ENCODE results near the gene FGF14. TPM values are rescaled to one million over a fixed set of nuclear protein-coding genes. Genes with fewer than 3 reads are reported as not detected.
A peak's percentile ranks its signal among the peaks of the same experiment; 100 is the strongest.

FGF14 gene
- total and polyA plus RNA-seq, 2 of the 4 experiments (the other 2 are of a cell fraction), result under 0.01 TPM; not detected in 1

- DNase-seq (peak; percentile 8), ATAC-seq (ENCODE audit: low read depth) (peak; percentile 51; the same call in 1 of the 2 replicates)
- Histone ChIP-seq H3K56ac (ENCODE audit: extremely low read depth, insufficient read depth, low read length) (no peak overlapping the region), H4K5ac (ENCODE audit: low read depth, low read length) (no peak overlapping the region), H2AK5ac (ENCODE audit: low read depth, low read length) (no peak overlapping the region), H2AFZ (replicated peaks; ENCODE audit: low read length, poor library complexity) (no peak overlapping the region), H3K18ac (ENCODE audit: low read depth, low read length) (no peak overlapping the region), H3K36me3 (ENCODE audit: control insufficient read depth, insufficient read depth, low read length) (no peaks in the 10 kb centered on the region), H4K91ac (ENCODE audit: insufficient read depth, low read depth, low read length) (no peak overlapping the region), H3K9me1 (ENCODE audit: insufficient read depth, low read length) (no peaks in the 10 kb centered on the region), H4K20me1 (ENCODE audit: insufficient read depth, low read length) (no peaks in the 10 kb centered on the region), H3K9me3 (ENCODE audit: control insufficient read depth, insufficient read depth, low read length) (no peaks in the 10 kb centered on the region), H3K4ac (ENCODE audit: low read depth, low read length) (no peak overlapping the region), H2BK15ac (ENCODE audit: low read depth, low read length) (no peak overlapping the region), H3K23ac (ENCODE audit: low read depth, low read length) (no peak overlapping the region), H2BK120ac (ENCODE audit: low read depth, low read length) (no peak overlapping the region), H3K9ac (ENCODE audit: low read depth, low read length) (no peak overlapping the region), H3K4me2 (ENCODE audit: low read depth, low read length) (no peak overlapping the region), H3K27me3 (ENCODE audit: control insufficient read depth, insufficient read depth, low read length) (no peaks in the 10 kb centered on the region), H2BK5ac (ENCODE audit: low read depth, low read length, poor library complexity, severe bottlenecking) (no peak overlapping the region), H3K79me1 (ENCODE audit: low read depth in 1 of 2, low read length in 2 of 2) (no peaks in the 10 kb centered on the region), H4K8ac (ENCODE audit: low read depth in 2 of 2, low read length in 2 of 2) (no peak overlapping the region), H3K4me1 (ENCODE audit: control insufficient read depth, insufficient read depth, low read length) (no peaks in the 10 kb centered on the region), H3K27ac (ENCODE audit: insufficient read depth, low read length) (no peak overlapping the region), H2BK20ac (ENCODE audit: low read depth, low read length) (no peak overlapping the region), H3K4me3 (ENCODE audit: insufficient read depth, low read depth, low read length) (no peak overlapping the region), H3K14ac (replicated peaks; ENCODE audit: low read depth, low read length) (no peak overlapping the region), H2AK9ac (replicated peaks; ENCODE audit: low read depth, low read length, poor library complexity) (no peak overlapping the region)
- dilution Hi-C loops (cut with HindIII; ENCODE audit: low sequenced_read_pairs, unreplicated experiment), result no loop called here
- TF ChIP-seq RFX5 (IDR thresholded peaks at IDR 0.05; ENCODE audit: low read depth, low read length), result no peak
- no peak for TF ChIP-seq CTCF (conservative IDR thresholded peaks at IDR 0.05; ENCODE audit: low read depth, low read length)
- TF ChIP-seq, protein P1, sequence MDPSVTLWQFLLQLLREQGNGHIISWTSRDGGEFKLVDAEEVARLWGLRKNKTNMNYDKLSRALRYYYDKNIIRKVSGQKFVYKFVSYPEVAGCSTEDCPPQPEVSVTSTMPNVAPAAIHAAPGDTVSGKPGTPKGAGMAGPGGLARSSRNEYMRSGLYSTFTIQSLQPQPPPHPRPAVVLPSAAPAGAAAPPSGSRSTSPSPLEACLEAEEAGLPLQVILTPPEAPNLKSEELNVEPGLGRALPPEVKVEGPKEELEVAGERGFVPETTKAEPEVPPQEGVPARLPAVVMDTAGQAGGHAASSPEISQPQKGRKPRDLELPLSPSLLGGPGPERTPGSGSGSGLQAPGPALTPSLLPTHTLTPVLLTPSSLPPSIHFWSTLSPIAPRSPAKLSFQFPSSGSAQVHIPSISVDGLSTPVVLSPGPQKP (IDR thresholded peaks at IDR 0.05; ENCODE audit: borderline replicate concordance, low read depth, low read length), result no peak
- no peak for TF ChIP-seq CHD1 (IDR thresholded peaks at IDR 0.05; ENCODE audit: low read depth, low read length)
- TF ChIP-seq USF2 (IDR thresholded peaks at IDR 0.05; ENCODE audit: low read depth, low read length), result no peak
- TF ChIP-seq RCOR1 (IDR thresholded peaks at IDR 0.05; ENCODE audit: insufficient replicate concordance, low read length), result no peak
- TF ChIP-seq CEBPB (IDR thresholded peaks at IDR 0.05; ENCODE audit: low read depth, low read length), result no peak
- no peak for TF ChIP-seq NFE2L2 (IDR thresholded peaks at IDR 0.05; ENCODE audit: low read depth, low read length)
- BruUV-seq (replicated peaks), result no TSS peak
- intact Hi-C loops (cut with micrococcal nuclease), result no loop called here
- ChIA-PET CTCF (no interaction called here), POLR2A (ENCODE audit: unreplicated experiment) (no interaction called here)
- in situ Hi-C loops (cut with MboI; ENCODE audit: low sequenced_read_pairs), result no loop called here
- no CpG with 5 or more reads among the region's 2 CpGs for WGBS, 2 experiments (ENCODE audit: extremely low coverage in 2 of 2, insufficient read length in 1 of 2)
Measured at GRCh38 chr13:102317593-102317992, 84.3 kb downstream of the FGF14 start.

Data from IMR-90 (cell line).